HS-27A (cell line): ENCODE data around the gene RXRB.
A peak's percentile ranks its signal among the peaks of the same experiment; 100 is the strongest.
"Not testable (repeated sequence)": the region's sequence is repeated elsewhere in the genome, so short reads cannot be mapped to it uniquely, and the experiment has no call there.

Source experiments
- DNase-seq: peaks from one replicate; pipeline ENCODE4 v3.0.0-alpha.2; 2012; ENCODE audit warnings: low read depth, missing footprints

The RXRB gene

GRCh38 chr6:33161354-33162331 is 38.8 kb downstream of the RXRB start:
- no peak for DNase-seq

- DNase-seq = peak; percentile 95
Observed at GRCh38 chr6:33160728-33161344, 39.6 kb downstream of the RXRB start.

- no peak for DNase-seq
Observed at GRCh38 chr6:33160096-33160495, 40.4 kb downstream of the RXRB start.

GRCh38 chr6:33156964-33157363 is 43.5 kb downstream of the RXRB start:
- DNase-seq = no peak

GRCh38 chr6:33156561-33156960 is 43.9 kb downstream of the RXRB start:
- DNase-seq = no peak

GRCh38 chr6:33154349-33154748 is 46.1 kb downstream of the RXRB start:
- DNase-seq = no peak

- DNase-seq = no peak
Observed at GRCh38 chr6:33151050-33151449, 49.4 kb downstream of the RXRB start.

GRCh38 chr6:33150560-33150959 is 49.9 kb downstream of the RXRB start:
- not testable (repeated sequence) for DNase-seq

GRCh38 chr6:33147807-33148666 is 52.4 kb downstream of the RXRB start:
- no peak for DNase-seq

- no peak for DNase-seq
Observed at GRCh38 chr6:33144373-33144772, 56.1 kb downstream of the RXRB start.
